HG02623 (cell line): ENCODE measurements around the gene PSTPIP1.

Source experiments
- ATAC-seq: cut with Tn5 transposase; IDR thresholded peaks from one replicate; pipeline ENCODE4 v1.9.1; 2021; ENCODE audit warnings: moderate library complexity; ENCODE audit not compliant: unreplicated experiment

PSTPIP1 gene

GRCh38 chr15:77066971-77067690 lies 72.2 kb downstream of the PSTPIP1 start:
- ATAC-seq: no peak

- no peak for ATAC-seq
Measured at GRCh38 chr15:77067691-77068367, 72.9 kb downstream of the PSTPIP1 start.

- no peak for ATAC-seq
Measured at GRCh38 chr15:77068633-77069032, 73.7 kb downstream of the PSTPIP1 start.

GRCh38 chr15:77069521-77070121 lies 74.7 kb downstream of the PSTPIP1 start:
- no peak for ATAC-seq

GRCh38 chr15:77070180-77070494 lies 75.2 kb downstream of the PSTPIP1 start:
- ATAC-seq: no peak

- peak; percentile 96 for ATAC-seq
Measured at GRCh38 chr15:77070495-77071304, 75.8 kb downstream of the PSTPIP1 start, which contains the start of gene TSPAN3. Gene TSPAN3, minus strand, starts transcription at chr15:77071109. Its CDS starts 155 bp downstream, at chr15:77070954.

- ATAC-seq: no peak
Measured at GRCh38 chr15:77071305-77072223, 76.6 kb downstream of the PSTPIP1 start.

GRCh38 chr15:77074350-77074749 lies 79.4 kb downstream of the PSTPIP1 start:
- ATAC-seq: no peak

GRCh38 chr15:77075528-77075927 lies 80.6 kb downstream of the PSTPIP1 start:
- ATAC-seq: no peak

GRCh38 chr15:77076323-77076915 lies 81.5 kb downstream of the PSTPIP1 start:
- no peak for ATAC-seq

- ATAC-seq: no peak
Measured at GRCh38 chr15:77081971-77082370, 87.0 kb downstream of the PSTPIP1 start.

GRCh38 chr15:77083381-77084160 lies 88.6 kb downstream of the PSTPIP1 start:
- peak; percentile 79 for ATAC-seq

- no peak for ATAC-seq
Measured at GRCh38 chr15:77084436-77084835, 89.5 kb downstream of the PSTPIP1 start.

GRCh38 chr15:77085297-77085696 lies 90.4 kb downstream of the PSTPIP1 start:
- ATAC-seq: no peak
